HG03342 (cell line): Measurements from ENCODE around the gene ENOSF1.
"Not testable (repeated sequence)": the region's sequence is repeated elsewhere in the genome, so short reads cannot be mapped to it uniquely, and the experiment has no call there.

ENCODE experiments used
- ATAC-seq: cut with Tn5 transposase; IDR thresholded peaks from one replicate; pipeline ENCODE4 v1.9.1; 2021; ENCODE audit warnings: mild to moderate bottlenecking, moderate library complexity; ENCODE audit not compliant: unreplicated experiment

Gene ENOSF1

DNA sequence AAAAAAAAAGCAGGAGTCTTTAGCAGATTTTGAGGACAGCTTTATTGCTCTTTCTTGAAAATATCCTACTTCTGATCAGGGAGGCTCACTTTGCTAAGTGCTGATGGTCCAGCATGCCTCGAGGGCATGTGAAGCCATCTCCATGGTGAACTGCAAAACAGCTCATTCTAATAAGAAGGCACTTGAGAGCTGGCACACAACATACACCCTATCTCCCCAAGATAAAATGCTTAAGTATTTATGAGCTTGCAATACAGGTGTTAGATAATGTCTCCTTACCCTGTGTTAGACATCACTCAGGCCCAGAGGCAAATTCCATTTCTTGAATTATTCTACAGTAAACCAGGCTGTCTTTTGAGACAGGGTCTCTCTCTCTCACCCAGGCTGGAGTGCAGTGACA, 2.7 kb downstream of the ENOSF1 start:
- ATAC-seq = no peak

DNA sequence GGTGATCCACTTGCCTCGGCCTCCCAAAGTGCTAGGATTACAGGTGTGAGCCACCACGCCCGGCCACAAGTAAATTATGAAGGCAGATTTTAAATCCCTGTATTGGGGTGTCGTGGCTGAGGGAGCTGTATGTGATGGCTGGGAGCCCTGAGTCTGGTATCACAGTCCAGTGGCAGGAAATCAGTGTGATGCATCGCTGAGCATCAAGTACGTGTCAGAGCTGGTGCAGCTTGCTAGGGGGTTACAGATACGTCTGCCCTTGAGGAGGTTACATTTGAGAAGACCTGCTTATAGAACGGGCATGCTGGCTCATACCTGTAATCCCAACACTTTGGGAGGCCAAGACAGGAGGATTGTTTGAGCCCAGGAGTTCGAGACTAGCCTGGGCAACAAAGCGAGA, 4.3 kb downstream of the ENOSF1 start:
- ATAC-seq = no peak

DNA sequence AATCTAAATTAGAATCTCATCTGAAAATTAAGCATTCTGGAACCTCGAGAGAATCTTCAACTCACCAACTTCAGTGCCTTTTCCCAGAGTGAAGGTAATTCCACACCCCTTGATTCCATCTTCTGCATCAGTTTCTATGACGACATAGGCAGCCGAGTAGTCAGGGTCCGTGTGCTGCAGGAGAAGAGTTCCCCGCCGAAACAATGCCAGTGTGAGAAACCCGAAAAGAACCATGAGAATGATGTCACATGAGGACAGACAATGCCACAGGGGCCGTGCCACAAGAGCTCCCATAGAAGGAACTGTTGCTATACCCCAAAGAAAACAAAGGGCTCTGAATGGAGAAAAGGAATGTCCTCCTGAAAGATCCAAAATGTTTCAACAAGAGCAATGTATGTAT, 6.0 kb downstream of the ENOSF1 start:
- ATAC-seq = no peak

DNA sequence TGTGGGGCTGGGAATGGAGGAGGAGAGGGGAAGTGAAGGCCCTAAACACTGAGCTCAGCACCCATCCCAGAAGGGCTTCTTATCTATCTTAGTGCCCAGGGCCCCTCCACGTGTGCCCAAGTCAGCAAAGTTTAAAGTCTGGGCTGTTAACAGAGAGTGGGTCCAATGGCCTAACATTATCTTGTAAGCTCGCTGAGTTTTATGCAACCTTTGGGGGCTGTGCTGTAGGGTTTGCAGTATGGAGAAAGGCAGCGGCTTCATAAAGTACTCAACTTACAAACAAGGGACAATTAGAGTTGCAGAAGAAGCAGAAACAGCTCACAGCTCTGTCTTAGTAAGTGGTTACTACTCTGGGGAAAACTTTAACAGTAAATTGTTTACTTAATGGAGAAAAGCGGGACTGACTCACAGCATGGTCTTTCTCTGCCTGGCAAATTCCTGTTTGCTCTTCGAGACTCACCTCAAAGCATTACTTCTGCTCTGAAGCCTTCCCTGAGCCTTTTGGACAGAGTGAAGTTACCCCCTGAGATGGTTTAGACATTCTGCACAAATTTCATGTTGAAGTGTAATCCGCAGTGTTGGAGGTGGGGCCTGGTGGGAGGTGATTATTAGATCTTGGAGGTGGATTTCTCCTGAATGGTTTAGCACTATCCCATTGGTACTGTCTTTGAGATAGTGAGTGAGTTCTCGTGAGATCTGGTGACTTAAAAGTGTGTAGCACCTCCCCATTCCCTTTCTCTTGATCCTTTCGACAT, 9.0 kb downstream of the ENOSF1 start:
- ATAC-seq = no peak

DNA sequence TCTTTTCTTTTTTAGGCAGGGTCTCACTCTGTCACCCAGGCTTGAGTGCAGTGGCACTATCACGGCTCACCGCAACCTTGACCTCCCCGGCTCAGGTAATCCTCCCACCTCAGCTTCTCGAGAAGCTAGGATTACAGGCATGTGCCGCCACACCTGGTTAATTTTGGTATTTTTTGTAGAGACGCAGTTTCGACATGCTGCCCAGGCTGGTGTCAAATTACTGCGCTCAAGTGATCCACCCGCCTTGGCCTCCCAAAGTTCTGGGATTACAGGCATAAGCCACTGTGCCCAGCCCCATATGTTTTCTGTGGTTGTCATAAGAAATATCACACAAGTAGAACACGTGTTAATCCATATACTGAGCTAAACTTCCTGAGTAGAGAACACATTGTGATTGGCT, 14.6 kb downstream of the ENOSF1 start:
- no peak for ATAC-seq

DNA sequence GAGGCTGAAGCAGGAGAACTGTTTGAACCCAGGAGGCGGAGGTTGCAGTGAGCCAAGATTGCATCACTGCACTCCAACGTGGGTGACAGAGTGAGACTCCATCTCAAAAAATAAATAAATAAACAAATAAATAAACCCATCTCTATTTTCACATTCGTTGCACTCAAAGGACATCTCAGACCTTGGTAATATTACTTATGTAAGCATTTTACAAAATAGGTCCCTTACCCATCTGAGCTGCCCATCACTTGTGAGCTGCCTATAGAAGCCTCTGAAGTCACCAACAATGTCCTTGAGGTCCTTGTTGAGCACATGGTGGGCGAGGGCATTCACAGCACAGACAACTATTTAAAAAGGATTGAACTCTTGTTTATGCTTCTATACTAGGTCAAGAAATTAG, 15.4 kb downstream of the ENOSF1 start:
- no peak for ATAC-seq

DNA sequence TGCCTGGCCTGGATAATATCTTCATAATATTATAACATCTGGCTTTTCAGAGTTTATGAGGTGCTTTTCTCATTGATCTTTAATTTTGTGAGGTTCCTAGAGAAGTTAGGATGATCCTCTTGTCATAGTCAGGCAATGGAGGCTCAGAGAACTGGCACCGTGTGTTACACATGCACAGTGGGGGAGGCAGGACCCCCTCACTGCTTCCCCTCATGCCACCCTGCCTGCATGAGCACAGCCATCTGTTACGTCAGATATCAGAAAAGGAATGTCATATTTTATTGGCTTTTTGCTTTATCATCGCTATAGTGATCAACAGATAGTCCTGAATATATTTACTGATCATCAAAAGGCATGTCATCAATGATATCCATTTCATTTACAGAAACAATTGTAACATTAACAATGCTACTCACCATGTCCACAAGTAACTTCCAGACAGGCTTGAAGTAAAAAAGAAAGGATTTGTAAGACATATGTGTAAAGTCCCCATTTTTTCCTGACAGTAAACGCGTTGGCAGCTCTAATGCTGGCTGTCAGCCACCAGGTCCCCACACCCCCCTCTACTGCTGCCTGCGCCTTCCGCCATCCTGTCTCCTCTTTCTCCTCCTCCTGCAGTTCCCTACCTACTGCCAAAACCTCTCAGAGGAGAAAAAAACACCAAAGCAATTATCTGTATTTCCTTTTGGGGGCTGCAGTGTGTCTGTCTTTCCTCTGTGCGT, 18.8 kb downstream of the ENOSF1 start:
- no peak for ATAC-seq

DNA sequence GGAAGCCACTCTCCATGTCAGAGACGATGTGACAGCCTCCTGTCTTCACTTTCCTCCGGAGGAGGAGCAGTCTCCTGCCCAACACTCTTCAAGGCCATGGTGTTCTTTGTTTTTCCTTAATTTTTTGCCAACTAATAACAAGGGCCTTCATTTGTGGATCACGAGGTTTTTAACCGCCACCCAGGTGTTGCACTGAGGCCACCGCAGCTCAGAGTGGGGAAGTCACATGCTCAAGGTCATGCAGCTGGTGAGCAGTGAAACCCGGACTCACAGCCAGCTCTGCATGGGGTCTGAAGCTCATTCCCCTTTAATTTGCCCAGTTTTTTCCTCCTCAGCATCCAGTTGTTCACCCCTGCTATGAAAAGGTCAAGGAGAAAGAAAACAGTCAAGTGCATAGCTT, 19.6 kb downstream of the ENOSF1 start:
- no peak for ATAC-seq

DNA sequence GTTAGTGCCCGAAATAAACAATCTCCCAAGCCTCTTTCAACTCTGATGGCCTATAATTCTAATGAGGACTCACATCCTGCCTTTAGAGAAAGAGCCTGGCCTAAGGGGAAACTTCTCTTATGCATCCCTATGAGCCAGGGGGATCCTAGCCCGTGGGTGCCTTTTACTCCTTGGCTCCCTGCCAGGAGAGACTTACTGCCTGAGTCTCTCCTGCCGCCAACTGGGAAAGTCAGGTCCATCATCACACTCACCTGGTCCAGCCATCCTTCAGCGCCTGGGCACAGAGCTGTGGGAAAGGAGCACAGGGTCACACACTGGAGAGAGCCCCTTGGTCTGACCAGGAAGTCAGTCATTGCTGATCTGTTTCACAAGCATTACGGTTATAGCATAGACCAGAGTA, 24.1 kb downstream of the ENOSF1 start:
- no peak for ATAC-seq

DNA sequence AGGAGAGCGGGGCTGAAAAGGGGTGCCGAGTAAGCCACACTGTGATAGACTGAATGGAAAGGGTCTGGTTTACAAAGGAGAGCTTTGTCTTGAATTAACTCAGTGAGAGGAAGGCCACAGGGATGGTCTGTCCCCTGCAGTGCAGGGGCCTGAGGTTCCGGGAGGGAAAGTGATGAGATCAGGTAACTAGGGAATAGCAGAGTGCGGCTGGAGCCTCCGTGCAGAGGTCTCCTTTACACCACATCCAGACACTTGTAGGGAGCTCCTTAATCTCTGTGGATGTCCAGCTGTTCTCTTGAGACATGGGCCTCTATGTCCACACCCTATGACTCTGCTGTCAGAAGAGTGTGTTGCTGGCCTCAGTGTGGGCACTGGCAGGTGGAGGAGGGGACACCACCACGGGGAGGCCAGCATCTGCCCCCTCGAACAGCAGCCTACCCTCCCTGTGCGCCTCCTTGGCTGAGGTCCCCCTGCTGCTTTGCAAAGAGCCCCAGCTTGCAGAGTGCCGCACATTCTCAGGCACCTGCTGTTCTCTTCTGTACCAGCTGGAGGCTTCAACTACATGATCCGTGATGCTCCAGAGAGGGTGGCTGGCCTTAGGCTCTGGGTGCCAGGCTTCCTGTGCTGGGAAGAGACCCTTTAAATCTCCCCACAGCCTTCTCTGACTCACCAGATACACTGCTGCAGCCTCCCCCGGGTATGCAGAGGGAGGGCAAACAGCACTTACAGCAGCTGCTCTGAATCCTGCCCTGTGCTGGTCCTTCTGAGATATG, 25.9 kb downstream of the ENOSF1 start:
- no peak for ATAC-seq

DNA sequence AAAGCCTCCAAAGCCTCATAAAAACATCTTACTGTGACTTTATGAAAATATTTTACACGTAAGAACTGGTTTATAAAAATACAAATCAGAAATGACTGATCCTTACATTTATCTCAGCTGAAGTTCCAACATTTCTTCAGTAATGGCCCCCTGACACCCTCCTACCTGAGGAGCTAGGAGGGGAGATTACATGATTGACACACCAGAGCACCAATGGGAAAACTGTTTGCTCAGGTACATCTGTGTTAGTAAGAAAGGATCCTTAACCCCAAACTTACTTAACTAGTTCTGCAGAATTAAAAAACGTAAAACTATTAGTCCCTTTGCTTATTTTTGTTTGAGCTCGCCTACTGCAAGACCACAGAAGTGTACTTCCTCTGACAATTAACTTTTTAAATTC, 27.0 kb downstream of the ENOSF1 start:
- no peak for ATAC-seq

DNA sequence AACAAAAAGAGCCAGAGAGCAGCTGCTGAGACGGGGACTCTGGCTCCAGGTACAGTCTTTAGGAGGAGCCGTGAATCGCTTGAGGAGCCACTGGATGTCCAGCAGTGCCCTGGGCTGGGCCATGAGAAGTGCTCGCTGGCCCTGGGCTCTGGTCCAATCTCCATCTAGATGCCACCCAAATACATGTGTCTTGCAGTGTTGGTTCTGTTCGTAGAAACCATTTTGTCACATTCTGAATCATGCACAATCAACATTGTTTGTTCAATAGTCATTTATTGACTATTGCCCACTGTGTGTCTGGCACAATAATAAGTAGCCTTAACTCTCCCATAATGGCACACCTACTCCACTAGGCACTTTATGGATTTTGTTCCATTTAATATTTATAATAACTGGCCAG, 28.9 kb downstream of the ENOSF1 start:
- no peak for ATAC-seq

DNA sequence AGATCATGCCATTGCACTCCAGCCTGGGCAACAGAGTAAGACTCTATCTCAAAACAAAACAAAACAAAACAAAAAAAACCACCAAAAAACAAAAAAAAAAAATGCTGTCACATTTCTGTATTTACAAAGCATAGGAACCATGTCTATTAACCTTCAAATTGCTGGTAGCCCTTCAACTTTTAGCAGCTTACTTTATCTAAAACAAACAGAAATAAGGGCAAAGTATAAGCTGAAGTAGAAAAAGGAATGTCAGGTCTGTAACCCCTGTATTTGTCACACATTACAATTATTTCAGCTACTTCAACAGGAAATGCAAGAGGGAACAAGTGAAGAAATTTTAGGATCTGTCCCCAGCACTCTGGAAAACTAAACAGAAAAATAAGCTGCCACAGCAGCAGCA, 29.6 kb downstream of the ENOSF1 start:
- ATAC-seq = no peak

DNA sequence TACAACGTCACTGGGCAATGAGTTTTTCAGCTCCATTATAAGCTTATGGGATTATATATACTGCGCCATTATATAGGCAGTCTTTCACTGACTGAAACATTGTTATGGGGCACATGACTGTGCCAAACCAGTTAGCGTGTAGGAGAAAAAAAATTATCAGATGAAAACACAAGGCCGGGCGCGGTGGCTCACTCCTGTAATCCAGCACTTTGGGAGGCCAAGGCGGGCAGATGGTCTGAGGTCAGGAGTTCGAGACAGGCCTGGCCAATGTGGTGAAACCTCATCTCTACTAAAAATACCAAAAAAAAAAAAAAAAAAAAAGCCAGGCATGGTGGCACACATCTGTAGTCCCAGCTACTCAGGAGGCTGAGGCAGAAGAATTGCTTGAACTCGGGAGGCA, 30.0 kb downstream of the ENOSF1 start:
- not testable (repeated sequence) for ATAC-seq

DNA sequence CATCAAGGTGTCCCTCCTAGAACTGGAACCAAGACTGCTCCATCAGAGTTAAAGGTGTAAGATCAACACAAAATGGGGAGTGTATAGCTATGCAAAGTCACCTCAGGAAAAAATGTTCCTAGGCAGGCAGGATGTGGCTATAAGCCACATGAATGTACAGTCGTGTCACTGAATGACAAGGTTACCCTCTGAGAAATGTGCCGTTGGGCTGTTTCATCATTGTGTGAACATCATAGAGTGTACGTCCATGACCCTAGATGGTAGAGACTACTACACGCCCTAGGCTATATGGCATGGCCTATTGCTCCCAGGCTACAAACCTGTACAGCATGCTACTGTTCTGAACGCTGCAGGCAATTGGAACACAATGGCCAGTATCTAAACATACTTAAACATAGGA, 30.4 kb downstream of the ENOSF1 start:
- no peak for ATAC-seq

DNA sequence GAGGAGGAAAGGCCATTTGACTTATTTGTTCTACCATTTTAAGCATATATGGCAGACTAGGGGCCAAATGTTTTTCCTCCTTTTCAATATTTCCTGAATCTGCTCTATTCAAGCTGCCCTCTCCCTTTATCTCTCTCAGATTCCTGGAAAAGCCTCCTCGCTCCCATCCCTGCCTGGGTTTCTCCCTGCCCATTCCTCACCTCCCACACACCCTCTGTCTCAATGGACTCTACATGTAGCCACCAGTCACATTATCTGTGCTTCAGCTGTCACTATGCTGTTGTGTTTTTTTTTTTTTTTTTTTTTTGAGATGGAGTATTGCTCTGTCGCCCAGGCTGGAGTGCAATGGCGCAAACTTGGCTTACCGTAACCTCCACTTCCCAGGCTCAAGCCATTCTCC, 32.0 kb downstream of the ENOSF1 start:
- ATAC-seq = no peak

DNA sequence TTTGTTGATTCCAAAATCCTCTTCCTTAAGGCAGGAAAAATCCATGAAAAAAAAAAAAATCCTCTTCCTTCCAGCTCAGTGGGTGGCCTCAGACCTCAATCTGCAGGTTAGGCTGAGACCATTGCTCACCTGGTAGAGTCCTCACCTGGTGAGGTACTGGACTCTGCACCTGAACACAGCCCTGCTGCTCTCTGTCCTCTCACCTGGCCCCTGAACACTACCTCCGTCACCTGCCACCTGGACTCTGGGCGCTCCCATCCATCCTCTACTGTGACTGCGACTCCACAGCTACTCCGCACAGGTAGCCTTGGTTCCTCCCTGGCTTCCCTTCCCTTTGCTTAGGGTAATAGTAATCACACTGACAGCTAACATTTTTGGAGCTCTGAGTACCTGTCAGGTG, 32.9 kb downstream of the ENOSF1 start:
- ATAC-seq = no peak

DNA sequence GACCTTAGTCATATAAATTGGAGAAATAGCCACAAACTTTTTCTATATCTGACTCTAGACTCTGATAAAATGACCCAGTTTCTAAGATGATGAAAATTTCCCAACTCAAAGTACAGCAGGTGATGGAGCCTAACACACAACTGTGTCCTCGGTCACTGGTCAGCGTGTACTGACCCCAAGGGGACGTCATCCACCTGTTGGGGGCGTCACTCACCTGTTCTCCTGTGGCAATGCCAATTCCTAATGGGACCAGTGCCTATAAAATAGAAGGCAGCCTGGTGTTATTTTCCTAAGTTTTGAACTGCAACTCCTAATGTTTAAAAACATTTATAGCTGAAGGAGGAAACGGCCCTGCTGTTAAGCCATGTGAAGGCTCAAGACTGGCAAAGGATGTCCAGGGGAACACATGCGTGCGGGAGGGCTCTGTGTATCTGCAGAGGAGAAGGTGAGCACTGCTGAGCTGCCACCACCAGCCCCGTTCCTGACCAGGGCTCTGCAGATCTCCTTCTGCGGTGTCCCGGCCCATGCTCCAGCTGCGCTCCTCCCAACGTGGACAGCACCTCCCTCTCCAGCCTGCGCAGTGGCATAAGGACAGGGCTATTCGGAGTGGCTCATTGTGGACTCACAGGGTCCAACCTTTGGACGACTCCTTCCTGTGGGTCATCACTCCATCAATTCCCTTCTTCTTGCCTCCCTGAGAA, 33.8 kb downstream of the ENOSF1 start:
- ATAC-seq = no peak

DNA sequence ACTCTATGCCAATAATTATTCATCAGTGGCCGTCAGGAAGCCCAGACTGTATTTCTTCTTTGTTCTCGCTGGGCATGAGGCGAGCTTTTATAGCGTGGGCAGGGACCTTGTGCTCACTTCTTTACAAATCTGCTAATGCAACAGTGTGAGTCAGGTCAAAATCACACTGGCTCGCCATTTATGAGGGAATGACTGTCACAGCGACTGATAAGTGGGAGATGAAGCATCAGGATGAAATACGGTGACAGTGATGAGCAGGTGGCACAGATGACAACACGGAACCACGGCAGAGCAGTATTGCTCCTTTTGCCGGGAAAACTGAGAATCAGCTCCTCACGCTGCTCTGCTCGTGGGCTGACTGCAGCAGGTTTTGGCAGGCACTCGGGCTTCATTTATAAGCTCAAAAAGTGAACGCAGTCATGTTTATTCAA, 34.5 kb downstream of the ENOSF1 start:
- no peak for ATAC-seq

DNA sequence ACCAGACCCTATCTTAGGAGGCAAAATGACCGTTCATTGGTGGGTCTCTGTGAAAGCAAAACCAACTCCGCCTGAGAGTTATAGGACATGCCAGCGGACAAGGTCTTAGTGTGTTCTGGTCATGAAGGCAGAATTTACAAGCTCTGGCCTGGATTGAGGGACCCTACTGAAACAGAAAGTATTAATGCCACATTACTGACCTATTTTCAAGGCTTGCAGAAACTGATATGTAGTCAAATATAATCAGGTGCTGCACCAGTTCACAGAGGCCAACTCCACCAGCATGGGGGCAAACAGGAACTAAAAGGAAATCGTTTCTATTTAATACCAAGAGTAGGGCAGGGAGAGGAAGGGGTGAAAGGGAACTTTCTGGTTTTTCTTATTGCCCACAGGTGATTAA, 35.3 kb downstream of the ENOSF1 start:
- ATAC-seq = no peak

DNA sequence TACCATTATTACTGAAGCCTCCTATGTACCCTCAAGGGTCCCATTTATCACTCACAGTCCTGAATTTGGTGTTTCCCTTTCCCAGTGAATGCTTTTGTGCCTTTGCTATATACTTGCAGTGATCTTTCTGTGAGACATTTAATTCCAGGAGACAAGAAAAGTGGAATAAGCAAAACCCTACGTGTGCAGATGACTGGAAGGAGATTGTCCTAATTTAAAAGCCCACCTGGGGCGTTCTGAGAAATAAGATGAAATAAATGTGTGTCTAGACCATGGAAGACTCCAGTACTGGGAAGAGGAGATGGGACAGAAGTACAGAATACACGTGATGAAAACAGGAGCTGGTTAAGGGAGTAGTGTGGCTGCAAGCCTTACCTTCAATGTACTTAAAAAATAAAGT, 35.7 kb downstream of the ENOSF1 start:
- ATAC-seq = no peak
